Epithelial cell of esophagus (primary cell): ENCODE results near the gene GSTP1.
A peak's percentile ranks its signal among the peaks of the same experiment; 100 is the strongest.
"Not testable (repeated sequence)": the region's sequence is repeated elsewhere in the genome, so short reads cannot be mapped to it uniquely, and the experiment has no call there.

Experiments used
- DNase-seq: peaks from one replicate; pipeline ENCODE4 v3.0.0; 2010; ENCODE audit warnings: low read depth
- H3K4me3 ChIP-seq: 2 replicates; pipeline ENCODE4 v1.5.1; 2011; ENCODE audit warnings: mild to moderate bottlenecking, low read length, control low read depth
- TF ChIP-seq, protein P1 (sequence below): IDR thresholded peaks from 2 replicates; pipeline ENCODE4 v1.5.1; 2011; ENCODE audit warnings: low read depth, mild to moderate bottlenecking, low read length, control low read depth, inconsistent platforms; ENCODE audit not compliant: insufficient read depth; ENCODE audit errors: missing control alignments

Gene GSTP1

DNA sequence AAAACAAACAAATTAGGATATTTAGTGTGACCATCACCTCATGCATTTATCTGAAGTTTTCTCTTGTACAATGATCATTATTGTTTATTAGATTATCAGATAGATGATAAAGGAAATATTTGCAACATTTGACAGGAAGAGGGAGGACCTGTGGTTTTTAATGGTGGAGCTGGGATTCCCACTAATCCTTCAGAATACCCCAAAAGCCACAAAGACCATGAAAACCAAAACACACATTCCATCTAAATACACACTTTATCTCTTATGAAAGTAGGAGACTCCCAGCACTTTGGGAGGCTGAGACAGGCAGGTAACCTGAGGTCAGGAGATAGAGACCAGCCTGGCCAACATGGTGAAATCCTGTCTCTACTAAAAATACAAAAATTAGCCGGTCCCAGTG, 15.5 kb downstream of the GSTP1 start:
- TF ChIP-seq, protein P1, sequence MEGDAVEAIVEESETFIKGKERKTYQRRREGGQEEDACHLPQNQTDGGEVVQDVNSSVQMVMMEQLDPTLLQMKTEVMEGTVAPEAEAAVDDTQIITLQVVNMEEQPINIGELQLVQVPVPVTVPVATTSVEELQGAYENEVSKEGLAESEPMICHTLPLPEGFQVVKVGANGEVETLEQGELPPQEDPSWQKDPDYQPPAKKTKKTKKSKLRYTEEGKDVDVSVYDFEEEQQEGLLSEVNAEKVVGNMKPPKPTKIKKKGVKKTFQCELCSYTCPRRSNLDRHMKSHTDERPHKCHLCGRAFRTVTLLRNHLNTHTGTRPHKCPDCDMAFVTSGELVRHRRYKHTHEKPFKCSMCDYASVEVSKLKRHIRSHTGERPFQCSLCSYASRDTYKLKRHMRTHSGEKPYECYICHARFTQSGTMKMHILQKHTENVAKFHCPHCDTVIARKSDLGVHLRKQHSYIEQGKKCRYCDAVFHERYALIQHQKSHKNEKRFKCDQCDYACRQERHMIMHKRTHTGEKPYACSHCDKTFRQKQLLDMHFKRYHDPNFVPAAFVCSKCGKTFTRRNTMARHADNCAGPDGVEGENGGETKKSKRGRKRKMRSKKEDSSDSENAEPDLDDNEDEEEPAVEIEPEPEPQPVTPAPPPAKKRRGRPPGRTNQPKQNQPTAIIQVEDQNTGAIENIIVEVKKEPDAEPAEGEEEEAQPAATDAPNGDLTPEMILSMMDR: no peak
- no peak overlapping the region for H3K4me3 ChIP-seq
- DNase-seq: no peak

DNA sequence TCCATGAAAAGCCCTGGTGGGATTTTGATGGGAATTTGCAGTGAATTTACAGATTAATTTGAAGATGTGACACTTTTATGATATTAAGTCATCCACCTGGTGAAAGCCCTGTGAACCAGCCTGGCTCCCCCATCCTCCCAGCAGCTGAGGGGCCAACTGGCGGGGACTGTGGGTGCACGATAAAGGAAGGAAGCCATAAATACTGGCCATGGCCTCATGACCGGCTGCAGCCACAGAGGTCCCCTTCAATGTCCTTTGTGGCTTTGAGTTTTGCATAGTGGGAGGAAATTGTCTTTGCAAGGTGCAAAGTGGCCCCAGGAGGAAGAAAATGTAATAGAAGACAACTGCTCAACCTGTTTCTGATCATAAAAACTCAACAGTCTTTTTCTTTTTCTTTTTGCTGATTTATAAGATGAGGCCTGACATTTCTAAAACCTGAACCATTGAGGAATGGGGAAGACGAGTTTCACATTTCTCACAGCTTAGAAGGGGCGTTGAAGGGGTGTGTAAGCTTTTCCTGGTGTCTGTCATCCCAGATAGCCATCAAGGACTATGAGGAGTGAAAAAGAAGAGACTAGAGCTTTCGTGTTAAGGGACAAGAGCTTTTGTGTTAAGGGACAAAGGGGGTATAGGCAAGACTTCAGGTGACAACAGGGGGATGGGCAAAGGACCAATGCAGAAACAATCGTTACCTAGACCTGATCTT, 16.9 kb downstream of the GSTP1 start:
- DNase-seq: no peak
- no peak overlapping the region for H3K4me3 ChIP-seq

DNA sequence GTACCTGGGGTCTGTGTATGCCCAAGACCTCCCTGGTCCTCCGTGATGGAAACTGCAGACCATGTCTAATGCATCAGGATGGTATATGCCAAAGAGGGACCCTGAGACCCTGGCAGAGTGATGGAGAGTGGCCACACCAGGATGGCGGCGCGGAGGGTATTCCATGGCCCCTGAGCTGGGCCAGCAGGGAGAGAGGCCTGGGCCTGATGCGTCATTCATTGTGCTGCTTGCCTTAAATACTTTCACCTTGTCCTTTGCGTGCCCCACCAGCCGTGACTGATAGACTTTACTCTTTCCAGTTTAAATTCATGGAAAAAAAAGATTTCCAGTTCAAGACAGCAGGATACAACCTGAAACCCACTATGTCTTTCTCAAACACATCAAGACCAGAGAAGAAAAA, 17.5 kb downstream of the GSTP1 start:
- no peak overlapping the region for H3K4me3 ChIP-seq
- TF ChIP-seq, protein P1: no peak
- no peak for DNase-seq

More for the DNA sequence above, 16.9 kb downstream of the GSTP1 start:
- TF ChIP-seq, protein P1: no peak

DNA sequence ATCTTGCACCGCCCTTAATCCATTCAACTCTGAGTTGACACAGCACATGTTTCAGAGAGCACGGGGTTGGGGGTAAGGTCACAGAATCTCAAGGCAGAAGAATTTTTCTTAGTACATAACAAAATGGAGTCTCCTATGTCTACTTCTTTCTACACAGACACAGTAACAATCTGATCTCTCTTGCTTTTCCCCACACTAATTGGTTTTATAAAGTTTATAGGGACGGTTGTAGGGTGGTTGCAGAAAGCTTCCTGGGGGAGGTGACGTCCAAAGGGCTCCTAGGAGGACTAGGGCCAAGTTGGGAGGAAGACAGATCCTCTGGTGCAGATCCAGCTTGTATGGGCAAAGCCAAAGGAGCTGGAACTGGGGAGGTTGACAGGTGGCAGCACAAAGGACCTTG, 20.5 kb downstream of the GSTP1 start:
- not testable (repeated sequence) for H3K4me3 ChIP-seq, DNase-seq

DNA sequence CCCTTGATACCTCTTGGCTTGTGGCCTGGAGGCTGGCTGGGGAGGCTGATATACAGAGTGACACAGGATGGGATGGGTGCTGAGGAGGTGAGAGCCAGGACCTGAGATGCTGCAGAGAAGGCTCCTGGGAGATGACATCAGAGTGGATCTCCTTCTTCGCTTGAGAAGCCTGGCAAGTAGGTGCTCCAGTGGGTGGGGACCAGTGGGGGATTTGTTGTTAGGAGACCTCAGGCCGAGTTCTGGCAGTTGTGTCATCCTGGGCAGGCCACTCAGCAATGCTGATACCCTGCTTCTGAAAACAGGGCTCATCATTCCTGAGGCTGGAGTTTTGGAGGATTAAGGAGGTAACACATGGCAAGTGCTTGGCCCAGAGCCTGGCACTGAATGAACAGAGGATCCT, 21.2 kb downstream of the GSTP1 start:
- no peak overlapping the region for H3K4me3 ChIP-seq
- DNase-seq: no peak
- TF ChIP-seq, protein P1: no peak

DNA sequence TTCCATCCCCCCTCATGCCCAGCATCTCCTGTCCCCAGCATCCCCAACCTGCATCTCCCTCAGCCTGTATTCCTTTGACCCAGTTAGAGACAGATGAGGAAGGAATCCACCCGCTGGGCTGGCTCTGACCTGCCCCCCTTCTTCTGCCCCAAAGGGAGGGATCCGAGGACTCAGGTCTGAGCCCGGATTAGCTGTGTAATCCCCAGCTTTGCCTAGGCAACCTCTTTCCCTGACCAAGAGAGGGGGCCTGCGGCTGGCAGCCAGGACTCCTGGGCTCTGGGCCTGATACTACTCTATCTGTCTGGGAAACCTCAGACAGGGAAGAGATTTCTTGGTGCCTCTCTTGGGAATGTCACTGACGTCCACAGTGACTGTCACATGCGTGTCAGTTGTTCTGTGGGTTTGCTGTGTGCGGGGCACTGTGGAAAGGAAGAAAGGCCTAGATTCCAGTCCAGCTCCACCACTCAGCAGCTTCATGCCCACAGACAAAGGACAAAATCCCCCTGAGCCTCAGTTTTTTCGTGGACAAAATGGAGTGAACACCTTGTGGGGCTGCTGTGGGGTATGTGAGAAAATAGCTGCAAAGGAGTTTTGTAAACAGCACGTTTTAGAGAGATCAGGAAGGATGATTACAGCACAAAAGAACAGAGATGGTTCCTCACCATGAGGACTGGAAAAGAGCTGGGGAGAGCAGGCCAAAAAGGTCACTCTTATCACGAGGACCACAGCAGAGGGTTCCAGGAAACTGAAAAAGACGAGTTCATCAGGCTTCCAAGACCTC, 21.8 kb downstream of the GSTP1 start:
- no peak overlapping the region for H3K4me3 ChIP-seq
- TF ChIP-seq, protein P1: no peak
- no peak for DNase-seq

DNA sequence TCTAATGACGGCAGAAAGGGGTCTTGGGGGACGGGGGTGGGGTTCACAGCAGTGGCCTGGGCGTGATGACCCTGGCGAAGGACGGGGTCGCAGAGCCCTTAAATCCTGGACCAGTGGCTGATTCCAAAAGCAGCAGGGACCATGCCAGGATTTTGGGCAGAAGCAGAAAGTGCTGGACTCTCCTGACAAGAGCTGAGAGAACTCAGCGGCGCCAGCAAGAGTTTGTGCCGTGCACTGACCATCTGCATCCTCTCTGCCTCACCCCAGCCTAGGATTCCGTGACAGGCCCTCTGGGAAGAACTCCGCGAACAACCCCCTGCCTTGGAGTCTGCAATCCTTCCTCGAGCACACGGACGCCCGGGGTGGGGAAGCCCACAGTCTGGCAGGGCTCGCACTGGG, 22.5 kb downstream of the GSTP1 start:
- peak overlapping the region; percentile 97 for H3K4me3 ChIP-seq
- DNase-seq: no peak
- TF ChIP-seq, protein P1: no peak
